ENCODE measurements around the gene PSMD1. TPM values are rescaled to one million over a fixed set of nuclear protein-coding genes. Genes with fewer than 3 reads are reported as not detected.

PSMD1 gene
- total and polyA plus RNA-seq, 2 of the 8 experiments (the other 6 are each of a cell fraction or from before 2014, with no cell fraction given): 179 to 272 TPM

DNA sequence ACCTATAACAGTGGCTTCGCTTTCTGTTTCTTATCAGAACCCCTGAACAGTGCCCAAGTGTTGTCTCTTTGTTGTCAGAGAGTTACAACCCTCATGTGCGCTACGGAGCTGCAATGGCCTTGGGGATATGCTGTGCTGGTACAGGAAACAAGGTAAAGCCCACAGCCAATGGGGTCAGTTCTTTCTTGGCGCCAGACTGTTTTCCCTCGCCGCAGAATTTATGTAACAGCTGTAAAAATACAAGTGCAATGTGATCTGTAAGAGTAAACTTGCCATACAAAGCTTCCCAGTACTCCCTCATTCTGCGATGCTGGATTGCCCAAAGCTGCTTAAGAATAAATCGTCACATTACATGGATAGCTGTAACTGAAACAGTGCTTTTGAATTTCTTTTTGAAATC lies 82.0 kb downstream of the PSMD1 start:
- Histone ChIP-seq H3K4me1 (replicated peaks in 1 of 4; ENCODE audit: control insufficient read depth in 3 of 4, insufficient read depth in 4 of 4, low read length in 3 of 4) (no peaks in the 10 kb centered on the region; a peak in 1 of 7 replicates), H3K4me2 (ENCODE audit: insufficient read depth in 1 of 2, low read depth in 2 of 2, low read length in 2 of 2) (no peak overlapping the region), H2BK5ac (ENCODE audit: low read depth, low read length) (no peak overlapping the region), H3K18ac (ENCODE audit: extremely low read depth, low read length) (no peak overlapping the region), H3K9me3 (ENCODE audit: insufficient read depth in 2 of 2, low read depth in 1 of 2, low read length in 1 of 2) (no peaks in the 10 kb centered on the region), H2BK20ac (ENCODE audit: low read length) (no peak overlapping the region), H4K8ac (ENCODE audit: extremely low read depth, insufficient read depth, low read length) (no peak overlapping the region), H3K79me1 (ENCODE audit: low read depth, low read length) (peaks cover 2% of the 10 kb centered on the region; the same call in 1 of the 2 replicates), H4K5ac (ENCODE audit: insufficient read length, low read depth, low read length) (no peak overlapping the region), H2BK120ac (replicated peaks; ENCODE audit: low read depth, low read length) (no peak overlapping the region), H2AK5ac (ENCODE audit: low read depth, low read length) (no peak overlapping the region), H3K4me3 (ENCODE audit: extremely low read depth in 1 of 4, insufficient read depth in 2 of 4, low read depth in 3 of 4, low read length in 4 of 4) (no peak overlapping the region), H3K56ac (replicated peaks; ENCODE audit: insufficient read length, low read depth, low read length) (no peak overlapping the region), H4K91ac (replicated peaks; ENCODE audit: insufficient read length, low read length) (no peak overlapping the region), H3K9ac (replicated peaks in 1 of 4; ENCODE audit: extremely low read depth in 1 of 4, low read depth in 3 of 4, low read length in 3 of 4) (no peak overlapping the region), H3K36me3 (ENCODE audit: control insufficient read depth in 2 of 4, insufficient read depth in 4 of 4, low read length in 3 of 4) (peaks cover 0 to 7% (median 0%) of the 10 kb centered on the region in 4 experiments; a peak in 1 of 8 replicates), H3K23me2 (ENCODE audit: low read depth, low read length) (no peaks in the 10 kb centered on the region), H2AFZ (ENCODE audit: low read length) (no peak overlapping the region), H2BK12ac (ENCODE audit: low read depth, low read length) (no peak overlapping the region), H2BK15ac (ENCODE audit: low read length) (no peak overlapping the region), H3K23ac (ENCODE audit: insufficient read length) (no peak overlapping the region), H3K79me2 (ENCODE audit: control insufficient read depth in 1 of 2, insufficient read depth in 2 of 2, low read length in 2 of 2) (peaks cover 0 to 1% of the 10 kb centered on the region in 2 experiments; a peak in 2 of 4 replicates), H3K27ac (ENCODE audit: low read depth, low read length) (no peak overlapping the region), H3K27me3 (replicated peaks in 1 of 4; ENCODE audit: control insufficient read depth in 3 of 4, extremely low read depth in 1 of 4, insufficient read depth in 3 of 4, low read length in 3 of 4) (no peaks in the 10 kb centered on the region), H3K14ac (ENCODE audit: insufficient read length) (no peak overlapping the region), H4K20me1 (replicated peaks in 1 of 2; ENCODE audit: control insufficient read depth in 1 of 2, insufficient read depth in 2 of 2, low read length in 2 of 2) (peaks cover 0 to 2% of the 10 kb centered on the region in 2 experiments), H3K4ac (replicated peaks; ENCODE audit: insufficient read length, low read depth, low read length) (no peak overlapping the region)
- WGBS, 2 experiments (ENCODE audit: extremely low coverage in 1 of 2, insufficient coverage in 1 of 2, insufficient read length in 1 of 2, insufficient replicate concordance in 2 of 2, low coverage in 1 of 2, low lambda C conversion rate in 2 of 2, missing lambda C conversion rate in 1 of 2): 94% methylated on average over 8 of the region's 8 CpGs; no CpG with 5 or more reads in 1 of the 2 experiments
- ChIA-PET POLR2A (ENCODE audit: partially characterized antibody) (no interaction called here), CTCF (ENCODE audit: partially characterized antibody) (interaction anchor here (0.6 to 0.9 kb wide), 3 partner anchors 10 to 43 kb away, joined by 3 read pairs; no protein-coding TSS in a partner anchor)
- FAIRE-seq (no peak), DNase-seq (ENCODE audit: low read depth in 1 of 2, low spot score in 2 of 2) (no peak)
- no peak for TF ChIP-seq SRF (IDR thresholded peaks at IDR 0.05; ENCODE audit: low read depth, low read length)
- no peak for TF ChIP-seq ASH2L (IDR thresholded peaks at IDR 0.05; ENCODE audit: low read length)
- no peak for TF ChIP-seq CREB1 (IDR thresholded peaks at IDR 0.05)
- no peak for TF ChIP-seq GABPA (IDR thresholded peaks at IDR 0.05; ENCODE audit: borderline replicate concordance, insufficient read depth, low read length)
- TF ChIP-seq, protein P1, sequence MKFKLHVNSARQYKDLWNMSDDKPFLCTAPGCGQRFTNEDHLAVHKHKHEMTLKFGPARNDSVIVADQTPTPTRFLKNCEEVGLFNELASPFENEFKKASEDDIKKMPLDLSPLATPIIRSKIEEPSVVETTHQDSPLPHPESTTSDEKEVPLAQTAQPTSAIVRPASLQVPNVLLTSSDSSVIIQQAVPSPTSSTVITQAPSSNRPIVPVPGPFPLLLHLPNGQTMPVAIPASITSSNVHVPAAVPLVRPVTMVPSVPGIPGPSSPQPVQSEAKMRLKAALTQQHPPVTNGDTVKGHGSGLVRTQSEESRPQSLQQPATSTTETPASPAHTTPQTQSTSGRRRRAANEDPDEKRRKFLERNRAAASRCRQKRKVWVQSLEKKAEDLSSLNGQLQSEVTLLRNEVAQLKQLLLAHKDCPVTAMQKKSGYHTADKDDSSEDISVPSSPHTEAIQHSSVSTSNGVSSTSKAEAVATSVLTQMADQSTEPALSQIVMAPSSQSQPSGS (IDR thresholded peaks at IDR 0.05; ENCODE audit: low read length): no peak
- no peak for TF ChIP-seq NANOG (IDR thresholded peaks at IDR 0.05; ENCODE audit: insufficient read depth, low read depth, low read length, poor library complexity, severe bottlenecking)
- no peak for TF ChIP-seq GTF2F1 (IDR thresholded peaks at IDR 0.05; ENCODE audit: borderline replicate concordance, low read depth, low read length)
- TF ChIP-seq CHD2 (IDR thresholded peaks at IDR 0.05; ENCODE audit: low read length): no peak
- no peak for TF ChIP-seq CTCF (IDR thresholded peaks at IDR 0.05; ENCODE audit: control extremely low read depth in 1 of 3, insufficient read depth in 1 of 3, low read depth in 1 of 3, low read length in 3 of 3)
- TF ChIP-seq RFX5 (IDR thresholded peaks at IDR 0.05; ENCODE audit: borderline replicate concordance, low read depth, low read length): no peak
